ENCODE measurements around the gene KLF15.

Gene KLF15

DNA sequence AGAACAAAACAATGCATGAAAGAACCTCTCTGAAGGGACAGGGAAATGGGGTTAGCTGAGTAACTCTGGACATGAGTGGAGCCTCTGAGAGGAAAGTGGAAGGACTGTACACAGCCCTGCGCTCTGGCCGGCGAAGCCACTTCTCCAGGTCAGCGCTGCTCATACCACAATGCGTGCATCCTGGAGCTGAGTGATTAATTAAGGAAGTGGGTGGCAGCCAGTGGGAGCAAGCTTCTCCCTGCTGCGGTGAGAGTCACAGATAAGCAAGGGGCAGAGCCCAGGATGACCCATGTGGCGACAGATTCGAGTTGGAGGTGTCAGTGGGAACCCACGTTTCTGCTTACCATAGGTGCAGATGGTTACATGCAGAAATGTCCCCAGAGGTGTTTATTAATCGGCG, 48.0 kb downstream of the KLF15 start:
- no peaks in the 10 kb centered on the region for H3K27me3 ChIP-seq (ENCODE audit: control insufficient read depth, insufficient read depth, low read length)
- peaks cover 25% of the 10 kb centered on the region for H3K9me3 ChIP-seq (ENCODE audit: control insufficient read depth, insufficient read depth, low read depth, low read length)
- H3K36me3 ChIP-seq (ENCODE audit: control insufficient read depth, insufficient read depth, low read length), result no peaks in the 10 kb centered on the region
- no peak overlapping the region for H3K9ac ChIP-seq (ENCODE audit: low read length)
- H3K4me3 ChIP-seq (ENCODE audit: low read depth, low read length), result no peak overlapping the region
- no peak overlapping the region for H3K27ac ChIP-seq (ENCODE audit: low read depth, low read length)
- no peaks in the 10 kb centered on the region for H3K4me1 ChIP-seq (ENCODE audit: control insufficient read depth, insufficient read depth, low read length)

DNA sequence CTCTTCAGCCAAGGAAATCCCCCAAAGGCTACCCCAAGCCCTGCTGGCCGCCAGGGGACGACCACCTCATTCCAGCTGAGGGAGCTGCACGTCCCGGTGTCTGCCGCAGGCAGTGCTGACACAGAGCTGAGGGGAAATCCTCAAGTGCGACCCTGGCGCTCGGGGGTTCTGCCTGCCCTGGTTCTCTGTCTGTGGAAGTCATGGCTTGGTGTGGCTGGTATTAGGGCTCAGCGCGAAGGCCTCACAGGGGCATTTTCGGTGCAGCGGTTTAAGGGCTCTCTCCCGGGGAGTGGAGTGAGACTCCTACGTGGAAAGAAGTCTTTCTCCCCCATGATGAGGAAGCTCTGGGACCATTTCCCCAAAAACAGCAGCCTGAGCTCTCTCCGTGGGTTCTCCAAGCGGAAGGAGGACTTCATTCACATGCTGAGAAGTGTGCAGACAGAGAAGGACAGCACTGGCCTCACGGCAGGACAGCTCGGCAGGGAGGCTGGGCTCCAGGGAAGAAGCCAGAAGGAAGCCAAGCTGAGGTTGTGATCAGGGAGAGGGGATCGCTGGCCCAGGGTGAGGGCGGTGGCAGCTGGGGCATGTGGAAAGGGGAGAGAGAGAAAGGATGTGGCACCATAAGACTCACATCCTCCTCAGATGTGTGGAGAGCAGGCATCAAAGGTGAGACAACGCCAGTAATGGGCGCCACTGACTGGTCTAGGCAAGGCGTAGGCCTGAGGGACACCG, 48.6 kb downstream of the KLF15 start:
- H3K9ac ChIP-seq (ENCODE audit: low read length), result no peak overlapping the region
- H3K36me3 ChIP-seq (ENCODE audit: control insufficient read depth, insufficient read depth, low read length), result no peaks in the 10 kb centered on the region
- H3K9me3 ChIP-seq (ENCODE audit: control insufficient read depth, insufficient read depth, low read depth, low read length), result peaks cover 27% of the 10 kb centered on the region
- no peak overlapping the region for H3K4me3 ChIP-seq (ENCODE audit: low read depth, low read length)
- H3K27ac ChIP-seq (ENCODE audit: low read depth, low read length), result no peak overlapping the region
- H3K4me1 ChIP-seq (ENCODE audit: control insufficient read depth, insufficient read depth, low read length), result no peaks in the 10 kb centered on the region
- no peaks in the 10 kb centered on the region for H3K27me3 ChIP-seq (ENCODE audit: control insufficient read depth, insufficient read depth, low read length)

DNA sequence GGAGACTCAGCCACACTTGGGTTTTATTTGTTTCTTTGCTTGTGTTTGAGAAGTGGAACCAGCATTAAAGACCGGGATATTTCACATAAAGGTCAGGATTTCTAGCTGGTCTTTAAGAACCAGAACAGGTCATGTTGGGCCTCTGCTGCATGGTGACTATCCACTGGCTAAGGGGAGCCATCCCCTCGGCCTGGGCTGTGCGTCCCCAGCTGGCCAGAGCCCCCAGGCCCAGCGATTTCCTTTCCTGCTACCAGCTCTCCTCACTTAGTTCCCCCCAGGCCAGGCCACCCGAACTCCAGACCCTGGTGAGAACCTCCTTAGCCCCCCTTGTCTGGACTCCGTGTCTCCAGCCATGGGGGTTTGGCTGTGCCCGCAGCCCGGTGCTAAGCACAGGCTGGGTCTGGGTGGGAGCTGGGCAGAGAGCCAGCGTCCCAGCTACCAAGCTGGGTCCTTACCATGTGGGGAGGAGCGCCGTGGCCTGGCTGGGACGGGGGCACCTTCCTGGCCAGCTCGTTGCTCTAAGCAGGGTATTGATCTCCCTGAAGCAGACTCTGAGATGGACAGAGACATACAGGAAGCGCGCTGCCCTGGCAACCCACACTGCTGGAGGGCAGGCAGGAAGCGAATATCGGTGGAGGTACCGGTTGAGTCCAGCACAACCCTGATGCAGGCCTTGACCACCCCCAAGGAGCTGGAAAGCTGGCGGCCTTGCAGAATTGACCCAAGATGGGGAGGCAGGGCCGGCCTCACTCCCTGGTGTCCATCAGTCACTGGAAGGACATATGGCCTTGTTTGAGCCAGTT, 49.4 kb downstream of the KLF15 start:
- no peaks in the 10 kb centered on the region for H3K4me1 ChIP-seq (ENCODE audit: control insufficient read depth, insufficient read depth, low read length)
- no peaks in the 10 kb centered on the region for H3K36me3 ChIP-seq (ENCODE audit: control insufficient read depth, insufficient read depth, low read length)

DNA sequence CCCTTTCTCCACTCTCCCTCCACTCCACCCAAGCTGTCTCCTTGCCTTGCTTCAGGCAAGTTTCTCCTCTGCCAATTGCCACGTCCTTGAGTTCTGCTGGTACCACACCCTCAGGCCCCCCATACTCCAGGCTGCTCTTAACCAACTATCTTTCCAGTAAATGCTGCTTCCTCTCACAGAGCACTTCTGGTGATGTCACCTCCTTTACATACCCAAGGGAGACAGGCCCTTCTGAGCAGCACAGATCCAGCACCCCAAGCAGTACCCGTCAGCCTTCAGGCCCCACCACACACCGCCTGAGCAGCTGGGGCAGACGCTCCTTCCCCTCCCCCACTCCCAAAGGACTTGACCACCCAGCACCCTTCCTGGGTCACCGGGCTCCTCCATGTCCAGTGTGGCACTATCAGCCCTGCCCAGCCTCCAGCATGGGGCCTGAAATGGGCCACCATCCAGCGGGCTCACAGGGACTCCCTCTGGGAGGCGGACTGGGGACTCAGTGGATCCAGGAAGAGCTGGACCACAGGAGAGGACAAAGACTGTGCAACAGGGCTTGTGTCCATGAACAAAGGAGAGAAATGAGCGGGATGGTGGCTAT, 50.2 kb downstream of the KLF15 start:
- Histone ChIP-seq H3K9me3 (ENCODE audit: control insufficient read depth, insufficient read depth, low read depth, low read length) (peaks cover 35% of the 10 kb centered on the region), H3K27me3 (ENCODE audit: control insufficient read depth, insufficient read depth, low read length) (no peaks in the 10 kb centered on the region), H3K4me1 (ENCODE audit: control insufficient read depth, insufficient read depth, low read length) (no peaks in the 10 kb centered on the region), H3K9ac (ENCODE audit: low read length) (no peak overlapping the region), H3K36me3 (ENCODE audit: control insufficient read depth, insufficient read depth, low read length) (no peaks in the 10 kb centered on the region), H3K27ac (ENCODE audit: low read depth, low read length) (no peak overlapping the region), H3K4me3 (ENCODE audit: low read depth, low read length) (no peak overlapping the region)

More for the DNA sequence above, 49.4 kb downstream of the KLF15 start:
- Histone ChIP-seq H3K4me3 (ENCODE audit: low read depth, low read length) (no peak overlapping the region), H3K27ac (ENCODE audit: low read depth, low read length) (no peak overlapping the region), H3K9me3 (ENCODE audit: control insufficient read depth, insufficient read depth, low read depth, low read length) (peaks cover 31% of the 10 kb centered on the region), H3K9ac (ENCODE audit: low read length) (no peak overlapping the region), H3K27me3 (ENCODE audit: control insufficient read depth, insufficient read depth, low read length) (no peaks in the 10 kb centered on the region)

DNA sequence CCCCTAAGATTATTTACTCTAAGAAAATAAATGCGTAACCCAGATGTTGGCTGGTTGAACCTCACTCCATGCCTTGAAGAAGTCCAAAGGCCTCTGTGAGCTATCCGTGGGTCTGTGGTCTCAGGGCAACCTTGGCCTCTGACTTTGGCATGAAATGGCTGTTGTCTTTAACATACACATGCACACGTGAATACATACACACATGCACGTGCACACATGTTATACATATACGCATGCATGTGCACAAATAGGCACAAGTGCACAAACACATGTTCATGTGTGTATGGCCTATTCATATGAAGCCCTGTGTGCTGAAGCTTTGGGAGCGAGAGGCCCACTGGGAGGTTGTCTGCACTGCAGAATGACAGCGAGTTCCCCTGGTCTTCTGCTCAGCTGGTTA, 50.8 kb downstream of the KLF15 start:
- Histone ChIP-seq H3K36me3 (ENCODE audit: control insufficient read depth, insufficient read depth, low read length) (no peaks in the 10 kb centered on the region), H3K27me3 (ENCODE audit: control insufficient read depth, insufficient read depth, low read length) (no peaks in the 10 kb centered on the region), H3K4me3 (ENCODE audit: low read depth, low read length) (no peak overlapping the region), H3K9ac (ENCODE audit: low read length) (no peak overlapping the region), H3K27ac (ENCODE audit: low read depth, low read length) (no peak overlapping the region), H3K9me3 (ENCODE audit: control insufficient read depth, insufficient read depth, low read depth, low read length) (peaks cover 35% of the 10 kb centered on the region), H3K4me1 (ENCODE audit: control insufficient read depth, insufficient read depth, low read length) (no peaks in the 10 kb centered on the region)

DNA sequence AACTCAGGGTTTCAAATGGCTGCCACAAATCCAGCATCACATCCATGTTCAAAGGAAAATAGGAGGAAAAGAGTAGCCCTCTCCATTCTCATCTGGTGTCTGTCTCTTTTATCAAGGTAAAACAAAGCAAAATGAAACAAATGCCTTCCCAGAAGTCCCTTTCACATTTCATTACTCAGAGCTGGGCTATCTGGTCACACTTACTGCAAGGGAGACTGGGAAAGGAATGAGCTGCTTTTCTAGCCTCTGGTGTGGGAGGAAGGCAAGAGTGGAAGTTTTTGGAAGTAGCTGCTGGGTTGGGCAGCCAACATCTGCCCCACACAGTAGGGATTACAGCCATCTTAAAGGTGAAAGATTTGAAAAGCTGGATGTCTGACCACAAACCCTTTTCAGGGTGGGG, 51.8 kb downstream of the KLF15 start:
- Histone ChIP-seq H3K9me3 (ENCODE audit: control insufficient read depth, insufficient read depth, low read depth, low read length) (peaks cover 27% of the 10 kb centered on the region), H3K4me3 (ENCODE audit: low read depth, low read length) (no peak overlapping the region), H3K27me3 (ENCODE audit: control insufficient read depth, insufficient read depth, low read length) (no peaks in the 10 kb centered on the region), H3K9ac (ENCODE audit: low read length) (no peak overlapping the region), H3K4me1 (ENCODE audit: control insufficient read depth, insufficient read depth, low read length) (no peaks in the 10 kb centered on the region), H3K27ac (ENCODE audit: low read depth, low read length) (no peak overlapping the region), H3K36me3 (ENCODE audit: control insufficient read depth, insufficient read depth, low read length) (no peaks in the 10 kb centered on the region)

DNA sequence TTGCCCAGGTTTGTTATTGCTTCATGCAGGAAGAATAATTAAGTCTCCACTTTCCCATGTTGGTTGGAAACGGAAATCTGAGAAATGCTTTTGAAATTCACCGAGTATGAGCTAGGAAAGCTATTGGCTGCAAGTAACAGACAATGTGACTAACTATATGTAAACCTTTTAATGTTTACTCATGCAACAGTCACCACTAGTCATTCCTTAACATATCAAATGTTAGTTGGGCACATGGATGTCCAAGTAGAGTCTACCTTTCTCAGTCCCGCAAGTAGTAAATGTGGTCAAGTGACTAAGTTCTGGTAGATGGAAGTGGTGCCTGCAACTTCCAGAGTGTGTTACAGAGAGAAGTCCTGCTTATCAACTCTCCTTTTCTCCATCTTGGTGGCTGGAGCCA, 52.5 kb downstream of the KLF15 start:
- no peak overlapping the region for H3K27ac ChIP-seq (ENCODE audit: low read depth, low read length)
- H3K9ac ChIP-seq (ENCODE audit: low read length), result no peak overlapping the region
- peaks cover 21% of the 10 kb centered on the region for H3K9me3 ChIP-seq (ENCODE audit: control insufficient read depth, insufficient read depth, low read depth, low read length)
- H3K27me3 ChIP-seq (ENCODE audit: control insufficient read depth, insufficient read depth, low read length), result no peaks in the 10 kb centered on the region
- no peak overlapping the region for H3K4me3 ChIP-seq (ENCODE audit: low read depth, low read length)
- no peaks in the 10 kb centered on the region for H3K36me3 ChIP-seq (ENCODE audit: control insufficient read depth, insufficient read depth, low read length)
- H3K4me1 ChIP-seq (ENCODE audit: control insufficient read depth, insufficient read depth, low read length), result no peaks in the 10 kb centered on the region

DNA sequence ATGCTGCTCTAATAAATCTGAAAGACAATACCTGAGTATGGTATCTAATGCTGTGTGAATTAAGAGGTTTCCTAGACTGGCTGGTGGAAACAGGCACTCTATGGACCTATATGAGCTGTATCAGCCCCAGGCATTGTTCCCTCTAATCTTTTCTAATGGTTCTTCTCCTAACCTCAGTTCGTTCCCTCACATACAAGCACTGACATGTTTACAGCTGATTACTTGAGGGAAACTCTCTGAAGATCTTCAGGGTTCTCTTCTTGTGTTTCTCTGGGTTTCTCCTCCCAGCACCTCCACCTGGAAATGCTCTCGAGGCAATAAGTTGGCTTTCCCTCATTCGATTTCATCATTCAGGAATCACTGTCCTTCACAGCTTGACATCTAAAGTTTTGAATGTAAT, 52.9 kb downstream of the KLF15 start:
- no peaks in the 10 kb centered on the region for H3K36me3 ChIP-seq (ENCODE audit: control insufficient read depth, insufficient read depth, low read length)
- no peaks in the 10 kb centered on the region for H3K4me1 ChIP-seq (ENCODE audit: control insufficient read depth, insufficient read depth, low read length)
- peaks cover 20% of the 10 kb centered on the region for H3K9me3 ChIP-seq (ENCODE audit: control insufficient read depth, insufficient read depth, low read depth, low read length)
- no peak overlapping the region for H3K4me3 ChIP-seq (ENCODE audit: low read depth, low read length)
- H3K27ac ChIP-seq (ENCODE audit: low read depth, low read length), result no peak overlapping the region
- no peaks in the 10 kb centered on the region for H3K27me3 ChIP-seq (ENCODE audit: control insufficient read depth, insufficient read depth, low read length)
- H3K9ac ChIP-seq (ENCODE audit: low read length), result no peak overlapping the region

DNA sequence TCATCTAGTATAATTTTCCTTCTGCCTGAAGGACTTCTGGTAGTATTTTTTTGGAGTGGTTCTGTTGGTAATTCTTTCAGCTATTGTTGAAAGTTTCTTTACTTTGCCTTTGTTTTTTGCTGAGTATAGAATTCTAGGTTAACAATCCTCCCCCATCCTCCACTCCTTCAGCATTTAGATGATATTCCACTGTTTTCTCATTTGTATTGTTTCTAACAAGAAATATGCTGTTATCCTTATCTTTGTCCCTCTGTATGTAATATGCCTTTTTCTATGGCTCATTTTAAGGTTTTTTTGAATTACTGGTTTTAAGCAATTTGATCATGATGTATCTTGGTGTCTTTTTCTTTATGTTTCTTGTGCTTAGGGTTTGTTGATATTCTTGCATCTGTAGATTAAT, 53.9 kb downstream of the KLF15 start:
- Histone ChIP-seq H3K27ac (ENCODE audit: low read depth, low read length) (no peak overlapping the region), H3K4me3 (ENCODE audit: low read depth, low read length) (no peak overlapping the region), H3K4me1 (ENCODE audit: control insufficient read depth, insufficient read depth, low read length) (no peaks in the 10 kb centered on the region), H3K9ac (ENCODE audit: low read length) (no peak overlapping the region), H3K36me3 (ENCODE audit: control insufficient read depth, insufficient read depth, low read length) (no peaks in the 10 kb centered on the region), H3K9me3 (ENCODE audit: control insufficient read depth, insufficient read depth, low read depth, low read length) (peaks cover 20% of the 10 kb centered on the region), H3K27me3 (ENCODE audit: control insufficient read depth, insufficient read depth, low read length) (no peaks in the 10 kb centered on the region)

DNA sequence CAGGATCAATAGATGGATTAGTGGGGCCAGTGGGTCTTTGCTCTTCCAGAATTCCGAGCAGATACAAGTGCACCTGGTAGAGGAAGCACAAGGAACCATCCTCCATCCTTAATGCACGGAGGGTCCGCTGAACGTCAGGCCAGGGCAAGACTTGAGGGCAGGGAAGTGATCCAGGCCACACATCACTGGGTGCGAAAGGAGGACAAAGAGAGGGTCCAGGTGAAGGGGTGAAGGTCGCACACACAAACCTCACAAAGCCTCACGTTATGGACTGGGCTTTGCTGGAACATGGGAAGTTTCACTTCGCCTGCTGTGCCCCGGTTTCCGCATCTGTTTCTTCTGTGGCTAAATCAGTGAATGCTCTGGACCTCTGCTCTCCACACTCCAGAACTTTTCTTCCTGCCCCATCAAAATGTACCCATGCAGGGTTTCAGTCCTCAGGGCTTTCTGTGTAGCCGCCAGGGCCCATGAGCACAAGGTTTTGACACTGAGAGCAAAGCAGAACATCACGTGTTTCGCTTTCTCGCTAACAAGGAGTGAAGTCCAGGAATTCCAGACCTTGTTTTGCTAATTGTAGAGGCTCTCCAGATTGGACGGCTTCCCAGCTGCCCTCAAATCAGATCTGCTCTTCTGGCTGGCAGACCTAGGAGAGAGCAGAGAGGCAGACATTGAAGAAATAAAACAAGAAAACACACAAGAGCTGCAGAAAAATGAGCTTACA, 56.3 kb downstream of the KLF15 start:
- Histone ChIP-seq H3K4me3 (ENCODE audit: low read depth, low read length) (no peak overlapping the region), H3K9ac (ENCODE audit: low read length) (no peak overlapping the region), H3K27me3 (ENCODE audit: control insufficient read depth, insufficient read depth, low read length) (no peaks in the 10 kb centered on the region), H3K36me3 (ENCODE audit: control insufficient read depth, insufficient read depth, low read length) (no peaks in the 10 kb centered on the region), H3K4me1 (ENCODE audit: control insufficient read depth, insufficient read depth, low read length) (no peaks in the 10 kb centered on the region), H3K27ac (ENCODE audit: low read depth, low read length) (no peak overlapping the region), H3K9me3 (ENCODE audit: control insufficient read depth, insufficient read depth, low read depth, low read length) (peaks cover 20% of the 10 kb centered on the region)
